Neural crest cell (in vitro differentiated cells): ENCODE data around the gene SH3PXD2A. TPM values are rescaled to one million over a fixed set of nuclear protein-coding genes. Genes with fewer than 3 reads are reported as not detected.
A peak's percentile ranks its signal among the peaks of the same experiment; 100 is the strongest.

ENCODE experiments used
- DNase-seq: peaks from one replicate; pipeline ENCODE4 v3.0.0; 2021; ENCODE audit warnings: low read depth, mixed read lengths, low spot score
- H3K27ac Mint-ChIP-seq: one replicate; pipeline ENCODE4 v1.8.0; 2021; ENCODE audit warnings: mild to moderate bottlenecking, mixed read lengths; ENCODE audit not compliant: unreplicated experiment
- H3K27me3 Mint-ChIP-seq: 2 replicates; pipeline ENCODE4 v1.8.0; 2021; ENCODE audit warnings: low read depth, mild to moderate bottlenecking, mixed read lengths
- H3K36me3 Mint-ChIP-seq: 2 replicates; pipeline ENCODE4 v1.8.0; 2021; ENCODE audit warnings: low read depth, mild to moderate bottlenecking, mixed read lengths
- H3K4me1 Mint-ChIP-seq: 2 replicates; pipeline ENCODE4 v1.8.0; 2021; ENCODE audit warnings: mixed read lengths
- H3K4me3 Mint-ChIP-seq: one replicate; pipeline ENCODE4 v1.8.0; 2021; ENCODE audit warnings: mild to moderate bottlenecking, mixed read lengths
- H3K9me3 Mint-ChIP-seq: 2 replicates; pipeline ENCODE4 v1.8.0; 2021; ENCODE audit warnings: mixed read lengths
- CTCF ChIP-seq: fragments of 200-600 bp; sonication (generic); conservative IDR thresholded peaks from 2 replicates; pipeline ENCODE4 v1.5.0; 2021; ENCODE audit warnings: antibody characterized with exemption, mild to moderate bottlenecking
- total RNA-seq: library from RNA; stranded (reverse); gene quantifications from 2 replicates; pipeline ENCODE4 v1.2.1, GENCODE V29; 2021

SH3PXD2A gene
- total RNA-seq, 1 donor from 2014 or later = 22.8 TPM

DNA sequence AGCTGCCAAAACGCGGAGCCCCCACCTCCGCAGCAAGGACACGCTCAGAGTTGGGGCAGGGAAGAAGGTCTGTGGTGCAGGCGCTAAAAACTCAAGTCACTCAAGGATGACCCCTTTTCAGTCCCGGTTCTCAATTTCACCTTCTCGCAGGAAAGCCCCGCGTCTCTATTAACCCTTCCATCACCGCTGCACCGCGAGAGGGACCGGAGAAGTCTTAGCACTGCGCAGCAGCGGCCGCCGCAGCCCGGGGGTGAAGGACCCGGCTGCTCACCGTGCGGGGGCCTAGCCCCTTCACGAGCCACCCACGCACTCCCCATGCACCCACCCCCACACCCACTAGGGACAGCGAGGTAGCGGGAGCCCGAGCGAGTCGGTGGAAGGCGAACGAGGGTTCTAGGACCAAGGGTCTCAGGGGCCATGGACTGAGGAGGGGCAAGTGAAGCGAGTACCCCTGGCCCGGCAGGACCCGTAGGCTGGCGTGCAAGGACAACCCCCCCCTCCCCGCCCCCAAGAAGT, 162.9 kb downstream of the SH3PXD2A start:
- Mint-ChIP-seq H3K36me3 (no peaks in the 10 kb centered on the region), H3K27ac (no peak overlapping the region), H3K4me3 (no peak overlapping the region), H3K4me1 (peaks cover 21% of the 10 kb centered on the region), H3K27me3 (peaks cover 49% of the 10 kb centered on the region), H3K9me3 (no peaks in the 10 kb centered on the region)
- no peak for DNase-seq
- TF ChIP-seq CTCF = no peak

GRCh38 chr10:103691723-103692435, 163.5 kb downstream of the SH3PXD2A start:
- H3K27ac Mint-ChIP-seq = no peak overlapping the region
- no peak for DNase-seq
- no peaks in the 10 kb centered on the region for H3K36me3 Mint-ChIP-seq
- peaks cover 49% of the 10 kb centered on the region for H3K27me3 Mint-ChIP-seq
- no peaks in the 10 kb centered on the region for H3K9me3 Mint-ChIP-seq
- peak overlapping the region; percentile 20 for H3K4me3 Mint-ChIP-seq
- H3K4me1 Mint-ChIP-seq = peaks cover 21% of the 10 kb centered on the region
- no peak for TF ChIP-seq CTCF

GRCh38 chr10:103691267-103691666, 164.1 kb downstream of the SH3PXD2A start:
- Mint-ChIP-seq H3K27me3 (peaks cover 44% of the 10 kb centered on the region), H3K9me3 (no peaks in the 10 kb centered on the region), H3K27ac (no peak overlapping the region), H3K4me1 (peaks cover 18% of the 10 kb centered on the region), H3K4me3 (no peak overlapping the region), H3K36me3 (no peaks in the 10 kb centered on the region)
- no peak for TF ChIP-seq CTCF
- no peak for DNase-seq

DNA sequence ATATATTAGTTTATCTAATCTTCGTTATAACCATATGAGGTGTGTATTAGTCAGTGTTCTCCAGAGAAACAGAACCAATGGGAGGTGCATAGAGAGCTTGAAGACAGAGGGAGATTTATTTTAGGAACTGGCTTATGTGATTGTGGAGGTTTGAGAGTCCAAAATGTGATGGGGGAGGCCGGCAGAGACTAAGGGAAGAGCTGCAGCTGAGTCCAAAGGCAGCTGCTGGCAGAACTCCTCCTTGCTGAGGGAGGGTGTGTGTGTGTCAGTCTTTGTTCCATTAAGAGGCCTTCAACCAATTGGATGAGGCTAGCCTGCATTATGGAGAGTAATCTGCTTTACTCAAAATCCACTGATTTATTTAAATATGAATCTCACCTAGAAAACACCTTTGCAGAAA, 165.1 kb downstream of the SH3PXD2A start:
- peaks cover 41% of the 10 kb centered on the region for H3K27me3 Mint-ChIP-seq

DNA sequence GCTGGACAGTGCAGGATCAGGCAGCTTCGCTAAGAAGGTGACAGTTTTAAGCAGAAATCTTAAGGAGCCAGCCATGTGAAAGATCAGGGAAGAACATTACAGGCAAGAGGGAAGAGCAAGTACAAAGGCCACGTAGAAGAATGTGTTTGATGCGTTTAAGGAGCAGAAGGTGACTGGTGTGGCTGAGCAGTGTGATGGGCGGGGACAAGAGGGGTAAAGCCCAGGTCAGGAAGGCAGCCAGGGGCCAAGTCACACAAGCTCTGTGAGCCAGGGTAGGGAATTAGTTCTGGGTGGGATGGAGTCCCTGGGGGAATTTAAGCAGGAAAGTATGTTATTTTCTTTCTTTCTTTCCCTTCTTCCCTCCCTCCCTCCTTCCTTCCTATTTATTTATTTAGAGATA, 166.9 kb downstream of the SH3PXD2A start:
- DNase-seq = no peak
- no peak for TF ChIP-seq CTCF
- H3K4me3 Mint-ChIP-seq = no peak overlapping the region
- no peaks in the 10 kb centered on the region for H3K36me3 Mint-ChIP-seq
- no peak overlapping the region for H3K27ac Mint-ChIP-seq
- no peaks in the 10 kb centered on the region for H3K9me3 Mint-ChIP-seq
- H3K27me3 Mint-ChIP-seq = peaks cover 25% of the 10 kb centered on the region
- H3K4me1 Mint-ChIP-seq = peaks cover 25% of the 10 kb centered on the region

More for the DNA sequence above, 165.1 kb downstream of the SH3PXD2A start:
- Mint-ChIP-seq H3K27ac (no peak overlapping the region), H3K4me3 (peak overlapping the region; percentile 5), H3K9me3 (no peaks in the 10 kb centered on the region), H3K36me3 (no peaks in the 10 kb centered on the region), H3K4me1 (peaks cover 27% of the 10 kb centered on the region)
- no peak for DNase-seq
- TF ChIP-seq CTCF = no peak
